ENCODE measurements around the gene TRNP1.

- no peak for TF ChIP-seq CTCF (IDR thresholded peaks at IDR 0.05)
- no peak for TF ChIP-seq POLR2A (IDR thresholded peaks at IDR 0.05)
- TF ChIP-seq POLR2AphosphoS5 (IDR thresholded peaks at IDR 0.05; ENCODE audit: insufficient read depth in 1 of 2, low read depth in 1 of 2), result no peak
These were observed 36.0 kb downstream of the TRNP1 start for GRCh38 chr1:27029517-27029916.
